ENCODE measurements around the gene PARM1.

The PARM1 gene, protein sequence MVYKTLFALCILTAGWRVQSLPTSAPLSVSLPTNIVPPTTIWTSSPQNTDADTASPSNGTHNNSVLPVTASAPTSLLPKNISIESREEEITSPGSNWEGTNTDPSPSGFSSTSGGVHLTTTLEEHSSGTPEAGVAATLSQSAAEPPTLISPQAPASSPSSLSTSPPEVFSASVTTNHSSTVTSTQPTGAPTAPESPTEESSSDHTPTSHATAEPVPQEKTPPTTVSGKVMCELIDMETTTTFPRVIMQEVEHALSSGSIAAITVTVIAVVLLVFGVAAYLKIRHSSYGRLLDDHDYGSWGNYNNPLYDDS

DNA sequence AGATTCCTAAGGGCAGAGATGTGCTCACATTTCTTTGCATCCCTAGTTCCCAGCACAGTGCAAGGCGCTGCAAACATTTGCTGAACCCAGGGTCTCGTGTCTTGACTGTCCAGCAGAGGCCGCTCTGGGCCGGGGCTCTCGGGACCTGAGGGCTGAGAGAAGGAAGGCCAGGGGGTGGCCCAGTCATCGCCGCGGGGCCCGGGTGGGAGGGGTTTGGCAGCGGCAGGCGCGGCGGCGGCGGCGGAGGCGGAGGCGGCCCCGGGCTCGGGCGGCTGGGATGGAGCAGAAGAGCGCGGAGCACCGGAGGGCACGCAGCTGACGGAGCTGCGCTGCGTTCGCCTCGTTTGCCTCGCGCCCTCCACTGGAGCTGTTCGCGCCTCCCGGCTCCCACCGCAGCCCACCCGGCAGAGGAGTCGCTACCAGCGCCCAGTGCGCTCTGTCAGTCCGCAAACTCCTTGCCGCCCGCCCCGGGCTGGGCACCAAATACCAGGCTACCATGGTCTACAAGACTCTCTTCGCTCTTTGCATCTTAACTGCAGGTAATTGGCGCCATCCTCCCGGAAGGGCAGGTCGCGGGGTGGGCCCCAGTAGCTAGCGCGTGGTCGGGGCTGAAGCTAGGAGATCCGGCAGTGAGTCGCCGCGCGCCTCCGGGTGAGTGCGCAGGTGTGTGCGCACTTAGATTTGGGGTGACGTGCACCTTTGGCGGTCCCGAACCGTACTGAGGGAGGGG is at the start of gene PARM1:
PARM1 (plus strand) TSS at position 285 of the 730 bp plus-strand sequence; CDS start at position 497, 212 bp downstream.
- TF ChIP-seq, protein P1, sequence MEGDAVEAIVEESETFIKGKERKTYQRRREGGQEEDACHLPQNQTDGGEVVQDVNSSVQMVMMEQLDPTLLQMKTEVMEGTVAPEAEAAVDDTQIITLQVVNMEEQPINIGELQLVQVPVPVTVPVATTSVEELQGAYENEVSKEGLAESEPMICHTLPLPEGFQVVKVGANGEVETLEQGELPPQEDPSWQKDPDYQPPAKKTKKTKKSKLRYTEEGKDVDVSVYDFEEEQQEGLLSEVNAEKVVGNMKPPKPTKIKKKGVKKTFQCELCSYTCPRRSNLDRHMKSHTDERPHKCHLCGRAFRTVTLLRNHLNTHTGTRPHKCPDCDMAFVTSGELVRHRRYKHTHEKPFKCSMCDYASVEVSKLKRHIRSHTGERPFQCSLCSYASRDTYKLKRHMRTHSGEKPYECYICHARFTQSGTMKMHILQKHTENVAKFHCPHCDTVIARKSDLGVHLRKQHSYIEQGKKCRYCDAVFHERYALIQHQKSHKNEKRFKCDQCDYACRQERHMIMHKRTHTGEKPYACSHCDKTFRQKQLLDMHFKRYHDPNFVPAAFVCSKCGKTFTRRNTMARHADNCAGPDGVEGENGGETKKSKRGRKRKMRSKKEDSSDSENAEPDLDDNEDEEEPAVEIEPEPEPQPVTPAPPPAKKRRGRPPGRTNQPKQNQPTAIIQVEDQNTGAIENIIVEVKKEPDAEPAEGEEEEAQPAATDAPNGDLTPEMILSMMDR (IDR thresholded peaks at IDR 0.05; ENCODE audit: low read depth, low read length): peak; percentile 59
- peak; percentile 25 for DNase-seq (ENCODE audit: extremely low read depth, low read depth)

DNA sequence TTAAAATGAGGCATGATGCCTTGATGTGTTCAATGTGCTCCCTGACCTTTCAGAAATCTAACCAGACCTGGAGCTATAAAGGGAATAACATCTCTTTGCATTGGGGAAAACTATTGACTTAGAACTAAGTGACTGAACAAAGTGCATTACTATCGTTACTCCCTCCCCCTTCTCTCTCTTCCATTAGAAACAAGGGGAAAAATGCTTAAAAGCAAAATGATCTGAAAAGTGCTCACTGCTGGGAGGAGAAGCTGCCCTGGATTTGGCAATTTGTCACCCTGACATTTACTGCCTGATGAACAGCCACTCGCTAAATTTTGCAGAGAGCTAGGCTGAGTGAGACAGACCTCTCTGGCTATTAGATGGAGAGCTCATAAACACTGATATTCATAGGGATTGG is 48.6 kb upstream of the PARM1 start:
- DNase-seq (ENCODE audit: extremely low read depth, low read depth): no peak
- TF ChIP-seq, protein P1 (IDR thresholded peaks at IDR 0.05; ENCODE audit: low read depth, low read length): no peak

DNA sequence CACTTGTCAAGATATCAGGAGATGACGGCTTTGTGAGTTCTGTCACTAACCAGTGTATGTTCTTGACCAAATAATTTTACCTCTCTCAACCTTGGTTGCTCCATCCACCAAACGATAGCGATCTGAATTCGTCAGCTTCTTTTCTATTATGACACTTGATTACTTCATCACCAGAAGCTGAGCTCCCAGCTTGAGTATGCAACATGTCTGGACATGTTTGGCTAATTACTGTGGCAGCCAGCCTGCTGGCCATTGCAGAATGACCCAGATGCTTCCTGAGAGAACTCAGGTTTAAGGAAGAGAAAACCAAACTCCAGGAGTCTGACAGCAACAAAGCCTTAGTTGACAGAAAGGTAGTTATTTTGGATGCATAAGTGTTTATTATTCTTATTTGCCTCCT is 46.4 kb upstream of the PARM1 start:
- DNase-seq (ENCODE audit: extremely low read depth, low read depth): peak; percentile 14
- TF ChIP-seq, protein P1 (IDR thresholded peaks at IDR 0.05; ENCODE audit: low read depth, low read length): no peak

DNA sequence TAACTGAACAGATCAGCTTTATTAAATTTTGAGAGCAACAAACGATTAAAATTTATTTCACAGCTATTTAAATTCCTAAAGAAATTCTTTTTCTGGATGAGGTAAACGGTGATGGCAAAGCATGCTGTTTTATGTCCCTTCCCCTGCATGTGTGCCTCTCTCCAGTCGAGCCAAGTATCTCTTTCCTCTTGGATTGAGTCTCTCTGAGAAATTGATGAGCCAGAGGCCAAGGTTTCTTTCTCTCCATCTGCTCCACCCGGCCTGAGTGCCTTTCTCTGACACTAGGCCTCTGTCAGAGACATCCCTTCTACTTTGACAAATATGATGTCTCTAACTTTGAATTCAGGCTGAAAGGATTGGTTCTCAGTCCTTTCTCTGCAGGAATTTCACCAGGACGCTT is 42.6 kb upstream of the PARM1 start:
- TF ChIP-seq, protein P1 (IDR thresholded peaks at IDR 0.05; ENCODE audit: low read depth, low read length): no peak
- DNase-seq (ENCODE audit: extremely low read depth, low read depth): no peak

DNA sequence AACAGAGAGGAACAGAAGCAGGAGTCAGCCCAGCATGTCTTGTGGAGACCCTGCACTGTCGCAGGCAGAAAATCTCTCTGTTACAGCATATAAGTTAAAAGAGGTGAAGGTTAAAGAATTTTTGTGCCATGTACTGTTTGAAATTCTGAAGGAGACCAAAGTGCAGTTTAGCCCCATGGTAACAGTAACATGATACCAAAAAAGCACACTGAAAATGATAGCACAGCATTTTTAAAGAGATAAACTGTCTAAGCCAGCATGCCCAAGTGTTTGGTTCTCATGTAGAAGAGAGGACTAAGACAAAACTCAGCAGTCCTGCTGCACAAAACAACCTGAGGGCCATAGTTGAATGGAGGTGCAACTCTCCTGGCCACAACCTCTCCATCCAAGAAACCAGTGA is 41.9 kb upstream of the PARM1 start:
- no peak for DNase-seq (ENCODE audit: extremely low read depth, low read depth)
- TF ChIP-seq, protein P1 (IDR thresholded peaks at IDR 0.05; ENCODE audit: low read depth, low read length): no peak

DNA sequence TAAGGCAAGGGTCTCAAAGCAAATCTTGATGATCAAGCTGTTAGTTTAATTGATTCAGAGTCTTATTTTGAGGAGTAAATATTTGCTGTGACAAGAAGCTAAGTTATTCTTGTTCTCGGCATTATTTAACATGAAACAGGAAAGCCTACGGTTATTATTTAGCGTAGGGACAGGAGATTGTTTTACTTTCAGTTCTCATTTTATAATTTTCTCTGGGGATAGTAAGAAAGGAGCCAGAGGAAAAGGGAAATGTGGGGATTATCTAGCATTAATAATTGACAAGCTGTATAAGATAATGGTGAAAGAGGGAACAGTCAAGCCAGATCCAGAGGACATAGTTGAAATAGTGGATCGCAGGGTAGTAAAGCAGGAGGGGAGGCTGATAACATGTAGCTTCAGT is 39.7 kb upstream of the PARM1 start:
- DNase-seq (ENCODE audit: extremely low read depth, low read depth): no peak
- TF ChIP-seq, protein P1 (IDR thresholded peaks at IDR 0.05; ENCODE audit: low read depth, low read length): no peak

DNA sequence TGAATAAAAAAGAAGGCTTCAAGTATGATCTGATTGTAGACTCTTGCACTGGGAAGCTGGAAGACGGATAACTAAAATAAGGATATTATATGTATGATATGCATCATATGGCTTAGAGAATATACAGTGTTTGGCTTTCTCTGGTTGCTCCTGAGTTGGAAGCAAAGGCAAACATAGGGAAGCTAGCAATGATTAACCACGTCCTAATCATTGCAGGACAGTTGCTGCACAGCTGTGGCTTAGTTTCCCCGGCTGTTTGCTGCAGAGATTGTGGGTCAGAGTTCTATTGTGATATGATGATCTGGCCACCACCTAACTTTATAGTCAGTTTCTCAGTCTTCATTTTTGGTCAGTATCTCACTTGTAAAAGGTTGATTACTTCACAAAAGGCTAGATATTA is 36.3 kb upstream of the PARM1 start:
- TF ChIP-seq, protein P1 (IDR thresholded peaks at IDR 0.05; ENCODE audit: low read depth, low read length): no peak
- DNase-seq (ENCODE audit: extremely low read depth, low read depth): no peak
